ENCODE data around the gene SBF1.

DNA sequence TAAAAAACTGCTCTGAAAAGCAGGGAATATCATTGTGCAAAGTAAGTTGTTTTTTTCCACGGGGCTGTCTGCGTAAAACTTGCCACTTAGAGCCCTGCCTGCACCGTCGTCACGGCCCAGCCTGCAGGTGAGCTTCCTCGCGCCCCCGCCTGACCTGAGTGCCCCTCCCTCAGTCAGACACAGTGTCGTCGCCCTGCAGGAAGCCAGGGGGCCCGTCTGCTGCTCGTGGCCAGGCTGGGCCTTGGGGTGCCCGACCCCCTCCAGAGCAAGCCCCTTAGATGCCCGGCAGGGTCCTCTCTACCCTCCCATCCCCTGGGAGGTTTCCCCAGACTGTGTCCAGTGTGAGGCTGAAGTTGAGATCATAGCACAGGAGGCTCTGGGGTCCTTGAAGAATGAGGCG, 31.6 kb downstream of the SBF1 start:
- TF ChIP-seq, protein P1, sequence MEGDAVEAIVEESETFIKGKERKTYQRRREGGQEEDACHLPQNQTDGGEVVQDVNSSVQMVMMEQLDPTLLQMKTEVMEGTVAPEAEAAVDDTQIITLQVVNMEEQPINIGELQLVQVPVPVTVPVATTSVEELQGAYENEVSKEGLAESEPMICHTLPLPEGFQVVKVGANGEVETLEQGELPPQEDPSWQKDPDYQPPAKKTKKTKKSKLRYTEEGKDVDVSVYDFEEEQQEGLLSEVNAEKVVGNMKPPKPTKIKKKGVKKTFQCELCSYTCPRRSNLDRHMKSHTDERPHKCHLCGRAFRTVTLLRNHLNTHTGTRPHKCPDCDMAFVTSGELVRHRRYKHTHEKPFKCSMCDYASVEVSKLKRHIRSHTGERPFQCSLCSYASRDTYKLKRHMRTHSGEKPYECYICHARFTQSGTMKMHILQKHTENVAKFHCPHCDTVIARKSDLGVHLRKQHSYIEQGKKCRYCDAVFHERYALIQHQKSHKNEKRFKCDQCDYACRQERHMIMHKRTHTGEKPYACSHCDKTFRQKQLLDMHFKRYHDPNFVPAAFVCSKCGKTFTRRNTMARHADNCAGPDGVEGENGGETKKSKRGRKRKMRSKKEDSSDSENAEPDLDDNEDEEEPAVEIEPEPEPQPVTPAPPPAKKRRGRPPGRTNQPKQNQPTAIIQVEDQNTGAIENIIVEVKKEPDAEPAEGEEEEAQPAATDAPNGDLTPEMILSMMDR (IDR thresholded peaks at IDR 0.05; ENCODE audit: low read depth, low read length, missing input control) = no peak
- TF ChIP-seq TAF1 (conservative IDR thresholded peaks at IDR 0.05) = no peak
- TF ChIP-seq SP1 (IDR thresholded peaks at IDR 0.05) = no peak
